HL-60/S4 treated with retinoic acid at 250 ng/mL for 4 days and 3 days (cell line): Measurements from ENCODE around the gene MAPT.

Experiments
- in situ Hi-C: fragments of 300-500 bp; cut with MboI; formaldehyde crosslinking; loops from 2 replicates; pipeline ENCODE4 v1.7.0; 2022; ENCODE audit warnings: low sequenced_read_pairs

MAPT gene

GRCh38 chr17:45986056-45986455, 91.7 kb downstream of the MAPT start:
- in situ Hi-C loops = no loop called here

DNA sequence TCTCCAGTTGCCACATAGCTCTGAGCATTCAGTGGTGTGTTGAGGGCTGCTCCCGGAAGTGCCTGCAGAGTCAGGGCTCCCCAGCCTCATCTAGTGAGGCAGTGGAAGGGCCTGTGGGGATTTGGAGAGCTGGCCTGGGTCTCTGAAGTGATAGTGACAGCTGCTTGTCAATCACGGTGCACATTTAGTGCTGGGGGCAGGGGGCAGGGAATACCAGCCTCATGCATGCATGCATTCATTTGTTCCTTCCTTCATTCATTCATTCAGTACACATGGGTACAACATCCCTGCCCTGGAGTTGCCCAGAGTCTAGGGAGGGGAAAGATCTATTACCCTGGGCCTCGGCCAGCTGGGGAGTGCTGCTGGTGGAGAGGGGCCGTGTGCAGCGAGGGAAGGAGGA, 93.4 kb downstream of the MAPT start:
- in situ Hi-C loops = no loop called here

DNA sequence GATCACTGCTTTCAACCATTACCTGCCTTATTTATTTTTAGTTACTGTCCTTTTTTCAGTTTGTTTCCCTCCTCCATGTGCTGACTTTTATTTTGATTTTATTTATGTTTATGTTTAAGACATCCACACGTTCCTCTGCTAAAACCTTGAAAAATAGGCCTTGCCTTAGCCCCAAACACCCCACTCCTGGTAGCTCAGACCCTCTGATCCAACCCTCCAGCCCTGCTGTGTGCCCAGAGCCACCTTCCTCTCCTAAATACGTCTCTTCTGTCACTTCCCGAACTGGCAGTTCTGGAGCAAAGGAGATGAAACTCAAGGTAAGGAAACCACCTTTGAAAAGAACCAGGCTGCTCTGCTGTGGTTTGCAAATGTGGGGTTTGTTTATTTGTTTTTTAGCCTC, 95.4 kb downstream of the MAPT start:
- in situ Hi-C loops = no loop called here

- in situ Hi-C loops = no loop called here
These were observed 96.5 kb downstream of the MAPT start for GRCh38 chr17:45990886-45991285.

DNA sequence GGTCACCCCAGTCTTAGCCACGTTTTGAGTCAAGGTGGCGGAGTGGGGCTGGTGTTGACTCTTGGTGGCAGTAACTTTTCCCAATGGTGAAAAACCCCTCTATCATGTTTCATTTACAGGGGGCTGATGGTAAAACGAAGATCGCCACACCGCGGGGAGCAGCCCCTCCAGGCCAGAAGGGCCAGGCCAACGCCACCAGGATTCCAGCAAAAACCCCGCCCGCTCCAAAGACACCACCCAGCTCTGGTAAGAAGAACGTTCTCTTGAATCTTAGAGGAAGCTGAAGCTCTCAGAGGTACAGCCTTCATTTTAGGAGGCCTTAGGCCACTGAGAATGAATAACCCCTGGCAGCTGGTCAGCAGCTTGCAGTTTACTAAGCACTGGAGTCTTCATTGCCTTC, 97.0 kb downstream of the MAPT start:
- in situ Hi-C loops = no loop called here

GRCh38 chr17:45992175-45992574, 97.8 kb downstream of the MAPT start:
- in situ Hi-C loops = no loop called here

GRCh38 chr17:45992904-45993303, 98.5 kb downstream of the MAPT start:
- in situ Hi-C loops = no loop called here

DNA sequence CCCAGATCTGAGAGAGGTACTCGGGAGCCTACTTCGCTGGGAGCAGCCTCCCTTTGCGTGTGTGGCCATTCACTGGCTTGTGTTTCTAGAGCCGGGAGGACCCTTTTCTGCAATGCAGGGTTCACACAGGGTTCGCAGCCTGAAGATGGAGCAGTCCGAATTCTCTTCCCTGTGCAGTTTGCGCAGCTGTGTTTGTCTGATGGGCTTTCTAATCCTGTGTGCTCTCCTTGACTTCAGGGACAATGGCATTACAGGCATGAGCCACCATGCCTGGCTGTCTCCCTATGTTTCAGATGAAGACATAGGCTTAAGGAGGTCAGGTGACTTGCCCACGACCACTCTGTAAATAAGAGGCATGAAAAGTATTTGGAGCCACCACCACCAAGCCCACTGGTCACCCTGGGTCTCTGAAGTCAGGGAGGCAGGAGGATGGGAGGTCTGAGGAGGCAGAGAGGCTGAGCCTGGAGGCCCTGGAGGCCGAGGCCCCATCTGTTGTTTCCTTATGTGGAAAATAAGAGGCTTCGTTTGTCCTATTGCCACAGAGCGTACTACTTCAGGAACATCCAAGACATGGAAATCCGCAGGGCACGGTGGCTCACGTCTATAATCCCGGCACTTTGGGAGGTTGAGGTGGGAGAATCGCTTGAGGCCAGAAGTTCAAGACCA, 99.7 kb downstream of the MAPT start:
- in situ Hi-C loops = no loop called here

DNA sequence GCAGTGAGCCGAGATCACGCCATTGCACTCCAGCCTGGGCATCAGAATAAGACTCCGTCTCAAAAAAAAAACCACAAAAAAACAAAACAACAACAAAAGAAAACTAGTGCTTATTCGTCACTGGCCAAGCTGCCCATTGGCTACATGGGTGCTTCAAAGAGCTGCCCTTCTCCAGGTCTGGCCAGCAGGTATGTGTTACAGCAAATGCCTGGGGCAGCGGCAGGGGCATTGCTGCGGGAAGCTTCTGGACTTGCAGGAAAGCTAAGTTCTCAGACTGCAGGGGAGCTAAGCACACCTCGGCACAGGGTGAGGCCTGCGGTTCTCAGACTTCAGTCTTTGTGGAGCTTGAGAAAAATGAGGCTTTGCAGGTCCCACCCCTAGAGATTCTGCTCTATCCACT, 100.6 kb downstream of the MAPT start:
- in situ Hi-C loops = no loop called here

GRCh38 chr17:45995627-45996270, 101.4 kb downstream of the MAPT start:
- in situ Hi-C loops = no loop called here

- in situ Hi-C loops = no loop called here
These were observed 102.1 kb downstream of the MAPT start for GRCh38 chr17:45996282-45996937.

GRCh38 chr17:45997166-45997565, 102.8 kb downstream of the MAPT start:
- in situ Hi-C loops = no loop called here

GRCh38 chr17:45997624-45998023, 103.3 kb downstream of the MAPT start:
- in situ Hi-C loops = no loop called here

DNA sequence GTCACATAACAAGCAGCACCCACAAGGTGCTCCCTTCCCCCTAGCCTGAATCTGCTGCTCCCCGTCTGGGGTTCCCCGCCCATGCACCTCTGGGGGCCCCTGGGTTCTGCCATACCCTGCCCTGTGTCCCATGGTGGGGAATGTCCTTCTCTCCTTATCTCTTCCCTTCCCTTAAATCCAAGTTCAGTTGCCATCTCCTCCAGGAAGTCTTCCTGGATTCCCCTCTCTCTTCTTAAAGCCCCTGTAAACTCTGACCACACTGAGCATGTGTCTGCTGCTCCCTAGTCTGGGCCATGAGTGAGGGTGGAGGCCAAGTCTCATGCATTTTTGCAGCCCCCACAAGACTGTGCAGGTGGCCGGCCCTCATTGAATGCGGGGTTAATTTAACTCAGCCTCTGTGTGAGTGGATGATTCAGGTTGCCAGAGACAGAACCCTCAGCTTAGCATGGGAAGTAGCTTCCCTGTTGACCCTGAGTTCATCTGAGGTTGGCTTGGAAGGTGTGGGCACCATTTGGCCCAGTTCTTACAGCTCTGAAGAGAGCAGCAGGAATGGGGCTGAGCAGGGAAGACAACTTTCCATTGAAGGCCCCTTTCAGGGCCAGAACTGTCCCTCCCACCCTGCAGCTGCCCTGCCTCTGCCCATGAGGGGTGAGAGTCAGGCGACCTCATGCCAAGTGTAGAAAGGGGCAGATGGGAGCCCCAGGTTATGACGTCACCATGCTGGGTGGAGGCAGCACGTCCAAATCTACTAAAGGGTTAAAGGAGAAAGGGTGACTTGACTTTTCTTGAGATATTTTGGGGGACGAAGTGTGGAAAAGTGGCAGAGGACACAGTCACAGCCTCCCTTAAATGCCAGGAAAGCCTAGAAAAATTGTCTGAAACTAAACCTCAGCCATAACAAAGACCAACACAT, 104.9 kb downstream of the MAPT start, which contains the start of gene STH:
Gene STH, plus strand, starts transcription at position 264 of the 913 bp plus-strand sequence. Its CDS starts 30 bp downstream, at position 294.
- in situ Hi-C loops = no loop called here

DNA sequence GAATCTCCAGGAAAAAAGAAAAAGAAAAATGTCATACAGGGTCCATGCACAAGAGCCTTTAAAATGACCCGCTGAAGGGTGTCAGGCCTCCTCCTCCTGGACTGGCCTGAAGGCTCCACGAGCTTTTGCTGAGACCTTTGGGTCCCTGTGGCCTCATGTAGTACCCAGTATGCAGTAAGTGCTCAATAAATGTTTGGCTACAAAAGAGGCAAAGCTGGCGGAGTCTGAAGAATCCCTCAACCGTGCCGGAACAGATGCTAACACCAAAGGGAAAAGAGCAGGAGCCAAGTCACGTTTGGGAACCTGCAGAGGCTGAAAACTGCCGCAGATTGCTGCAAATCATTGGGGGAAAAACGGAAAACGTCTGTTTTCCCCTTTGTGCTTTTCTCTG, 105.5 kb downstream of the MAPT start:
- in situ Hi-C loops = no loop called here

DNA sequence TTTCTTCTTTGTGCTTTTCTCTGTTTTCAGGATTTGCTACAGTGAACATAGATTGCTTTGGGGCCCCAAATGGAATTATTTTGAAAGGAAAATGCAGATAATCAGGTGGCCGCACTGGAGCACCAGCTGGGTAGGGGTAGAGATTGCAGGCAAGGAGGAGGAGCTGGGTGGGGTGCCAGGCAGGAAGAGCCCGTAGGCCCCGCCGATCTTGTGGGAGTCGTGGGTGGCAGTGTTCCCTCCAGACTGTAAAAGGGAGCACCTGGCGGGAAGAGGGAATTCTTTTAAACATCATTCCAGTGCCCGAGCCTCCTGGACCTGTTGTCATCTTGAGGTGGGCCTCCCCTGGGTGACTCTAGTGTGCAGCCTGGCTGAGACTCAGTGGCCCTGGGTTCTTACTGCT, 105.9 kb downstream of the MAPT start:
- in situ Hi-C loops = no loop called here

GRCh38 chr17:46000757-46001156, 106.4 kb downstream of the MAPT start:
- in situ Hi-C loops = no loop called here

DNA sequence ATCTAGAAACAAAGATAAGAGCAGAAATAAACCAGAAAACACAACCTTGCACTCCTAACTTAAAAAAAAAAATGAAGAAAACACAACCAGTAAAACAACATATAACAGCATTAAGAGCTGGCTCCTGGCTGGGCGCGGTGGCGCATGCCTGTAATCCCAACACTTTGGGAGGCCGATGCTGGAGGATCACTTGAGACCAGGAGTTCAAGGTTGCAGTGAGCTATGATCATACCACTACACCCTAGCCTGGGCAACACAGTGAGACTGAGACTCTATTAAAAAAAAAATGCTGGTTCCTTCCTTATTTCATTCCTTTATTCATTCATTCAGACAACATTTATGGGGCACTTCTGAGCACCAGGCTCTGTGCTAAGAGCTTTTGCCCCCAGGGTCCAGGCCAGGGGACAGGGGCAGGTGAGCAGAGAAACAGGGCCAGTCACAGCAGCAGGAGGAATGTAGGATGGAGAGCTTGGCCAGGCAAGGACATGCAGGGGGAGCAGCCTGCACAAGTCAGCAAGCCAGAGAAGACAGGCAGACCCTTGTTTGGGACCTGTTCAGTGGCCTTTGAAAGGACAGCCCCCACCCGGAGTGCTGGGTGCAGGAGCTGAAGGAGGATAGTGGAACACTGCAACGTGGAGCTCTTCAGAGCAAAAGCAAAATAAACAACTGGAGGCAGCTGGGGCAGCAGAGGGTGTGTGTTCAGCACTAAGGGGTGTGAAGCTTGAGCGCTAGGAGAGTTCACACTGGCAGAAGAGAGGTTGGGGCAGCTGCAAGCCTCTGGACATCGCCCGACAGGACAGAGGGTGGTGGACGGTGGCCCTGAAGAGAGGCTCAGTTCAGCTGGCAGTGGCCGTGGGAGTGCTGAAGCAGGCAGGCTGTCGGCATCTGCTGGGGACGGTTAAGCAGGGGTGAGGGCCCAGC, 107.3 kb downstream of the MAPT start:
- in situ Hi-C loops = no loop called here

DNA sequence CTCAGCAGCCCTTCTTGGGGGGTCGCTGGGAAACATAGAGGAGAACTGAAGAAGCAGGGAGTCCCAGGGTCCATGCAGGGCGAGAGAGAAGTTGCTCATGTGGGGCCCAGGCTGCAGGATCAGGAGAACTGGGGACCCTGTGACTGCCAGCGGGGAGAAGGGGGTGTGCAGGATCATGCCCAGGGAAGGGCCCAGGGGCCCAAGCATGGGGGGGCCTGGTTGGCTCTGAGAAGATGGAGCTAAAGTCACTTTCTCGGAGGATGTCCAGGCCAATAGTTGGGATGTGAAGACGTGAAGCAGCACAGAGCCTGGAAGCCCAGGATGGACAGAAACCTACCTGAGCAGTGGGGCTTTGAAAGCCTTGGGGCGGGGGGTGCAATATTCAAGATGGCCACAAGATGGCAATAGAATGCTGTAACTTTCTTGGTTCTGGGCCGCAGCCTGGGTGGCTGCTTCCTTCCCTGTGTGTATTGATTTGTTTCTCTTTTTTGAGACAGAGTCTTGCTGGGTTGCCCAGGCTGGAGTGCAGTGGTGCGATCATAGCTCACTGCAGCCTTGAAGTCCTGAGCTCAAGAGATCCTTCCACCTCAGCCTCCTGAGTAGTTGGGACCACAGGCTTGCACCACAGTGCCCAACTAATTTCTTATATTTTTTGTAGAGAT, 108.1 kb downstream of the MAPT start:
- in situ Hi-C loops = no loop called here

GRCh38 chr17:46002973-46003316, 108.6 kb downstream of the MAPT start:
- in situ Hi-C loops = no loop called here
